Type B pancreatic cell (in vitro differentiated cells): Measurements from ENCODE around the gene CCT6A. TPM values are rescaled to one million over a fixed set of nuclear protein-coding genes. Genes with fewer than 3 reads are reported as not detected.
"Not testable (repeated sequence)": the region's sequence is repeated elsewhere in the genome, so short reads cannot be mapped to it uniquely, and the experiment has no call there.

ENCODE experiments used
- DNase-seq: peaks from one replicate; pipeline ENCODE4 v3.0.0; 2021; ENCODE audit warnings: mixed read lengths; ENCODE audit not compliant: unreplicated experiment; ENCODE audit errors: extremely low spot score
- H3K27ac Mint-ChIP-seq: 2 replicates; pipeline ENCODE4 v1.8.0; 2021; ENCODE audit warnings: mild to moderate bottlenecking, mixed read lengths
- H3K27me3 Mint-ChIP-seq: 2 replicates; pipeline ENCODE4 v1.8.0; 2021; ENCODE audit warnings: mixed read lengths
- H3K36me3 Mint-ChIP-seq: 2 replicates; pipeline ENCODE4 v1.8.0; 2021; ENCODE audit warnings: mixed read lengths
- H3K4me1 Mint-ChIP-seq: one replicate; pipeline ENCODE4 v1.8.0; 2021; ENCODE audit warnings: mixed read lengths; ENCODE audit not compliant: unreplicated experiment
- H3K4me3 Mint-ChIP-seq: 2 replicates; pipeline ENCODE4 v1.8.0; 2021; ENCODE audit warnings: mild to moderate bottlenecking, mixed read lengths
- H3K9me3 Mint-ChIP-seq: 2 replicates; pipeline ENCODE4 v1.8.0; 2021; ENCODE audit warnings: mixed read lengths
- total RNA-seq: library from RNA; stranded (reverse); gene quantifications from 2 replicates; pipeline ENCODE4 v1.2.1, GENCODE V29; 2021; ENCODE audit warnings: low replicate concordance
- TF ChIP-seq, protein P1 (sequence below): fragments of 200-600 bp; sonication (generic); conservative IDR thresholded peaks from 2 replicates; pipeline ENCODE4 v1.5.0; 2021; ENCODE audit warnings: antibody characterized with exemption, mild to moderate bottlenecking

CCT6A gene
- total RNA-seq, 1 donor from 2014 or later: 151 TPM

DNA sequence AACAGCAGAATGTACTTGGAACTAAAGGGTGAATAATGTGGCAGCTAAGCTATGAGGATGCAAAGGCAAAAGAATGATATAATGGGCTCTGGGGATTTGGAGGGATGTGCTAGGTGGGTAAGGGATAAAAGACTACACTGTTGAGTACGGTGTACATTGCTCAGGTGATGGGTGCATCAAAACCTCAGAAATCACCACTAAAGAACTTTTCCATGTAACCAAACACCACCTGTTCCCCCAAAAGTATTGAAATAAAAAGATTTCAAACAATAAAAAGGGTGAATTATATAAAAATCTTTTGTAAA, 56.3 kb downstream of the CCT6A start:
- TF ChIP-seq, protein P1, sequence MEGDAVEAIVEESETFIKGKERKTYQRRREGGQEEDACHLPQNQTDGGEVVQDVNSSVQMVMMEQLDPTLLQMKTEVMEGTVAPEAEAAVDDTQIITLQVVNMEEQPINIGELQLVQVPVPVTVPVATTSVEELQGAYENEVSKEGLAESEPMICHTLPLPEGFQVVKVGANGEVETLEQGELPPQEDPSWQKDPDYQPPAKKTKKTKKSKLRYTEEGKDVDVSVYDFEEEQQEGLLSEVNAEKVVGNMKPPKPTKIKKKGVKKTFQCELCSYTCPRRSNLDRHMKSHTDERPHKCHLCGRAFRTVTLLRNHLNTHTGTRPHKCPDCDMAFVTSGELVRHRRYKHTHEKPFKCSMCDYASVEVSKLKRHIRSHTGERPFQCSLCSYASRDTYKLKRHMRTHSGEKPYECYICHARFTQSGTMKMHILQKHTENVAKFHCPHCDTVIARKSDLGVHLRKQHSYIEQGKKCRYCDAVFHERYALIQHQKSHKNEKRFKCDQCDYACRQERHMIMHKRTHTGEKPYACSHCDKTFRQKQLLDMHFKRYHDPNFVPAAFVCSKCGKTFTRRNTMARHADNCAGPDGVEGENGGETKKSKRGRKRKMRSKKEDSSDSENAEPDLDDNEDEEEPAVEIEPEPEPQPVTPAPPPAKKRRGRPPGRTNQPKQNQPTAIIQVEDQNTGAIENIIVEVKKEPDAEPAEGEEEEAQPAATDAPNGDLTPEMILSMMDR: no peak
- H3K27ac Mint-ChIP-seq: no peak overlapping the region
- H3K4me1 Mint-ChIP-seq: peaks cover 8% of the 10 kb centered on the region
- peaks cover 8% of the 10 kb centered on the region for H3K36me3 Mint-ChIP-seq
- no peak for DNase-seq
- H3K9me3 Mint-ChIP-seq: peaks cover 7% of the 10 kb centered on the region
- no peaks in the 10 kb centered on the region for H3K27me3 Mint-ChIP-seq
- peak overlapping the region; percentile 17 for H3K4me3 Mint-ChIP-seq

DNA sequence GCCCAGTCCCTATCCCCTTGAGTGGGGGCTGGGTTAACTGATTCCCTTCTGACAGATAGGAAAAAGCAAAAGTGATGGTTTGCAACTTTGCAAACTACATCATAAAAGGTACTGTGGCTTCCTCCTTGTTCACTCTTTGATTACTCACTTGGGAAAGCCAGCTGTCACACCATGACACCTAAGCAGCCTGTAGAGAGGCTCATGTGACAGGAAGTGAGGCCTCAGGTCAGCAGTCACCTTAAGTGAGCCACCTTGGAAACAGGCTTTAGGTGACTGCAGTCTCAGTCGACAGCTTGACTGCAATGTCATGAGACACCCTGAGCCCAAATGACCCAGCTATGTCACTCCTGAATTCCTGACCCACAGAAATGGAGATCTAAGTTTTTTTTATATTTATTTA, 59.0 kb downstream of the CCT6A start:
- Mint-ChIP-seq H3K4me3 (no peak overlapping the region), H3K27me3 (no peaks in the 10 kb centered on the region), H3K4me1 (peaks cover 8% of the 10 kb centered on the region), H3K9me3 (peaks cover 7% of the 10 kb centered on the region), H3K27ac (no peak overlapping the region), H3K36me3 (peaks cover 4% of the 10 kb centered on the region)
- TF ChIP-seq, protein P1: no peak
- no peak for DNase-seq

DNA sequence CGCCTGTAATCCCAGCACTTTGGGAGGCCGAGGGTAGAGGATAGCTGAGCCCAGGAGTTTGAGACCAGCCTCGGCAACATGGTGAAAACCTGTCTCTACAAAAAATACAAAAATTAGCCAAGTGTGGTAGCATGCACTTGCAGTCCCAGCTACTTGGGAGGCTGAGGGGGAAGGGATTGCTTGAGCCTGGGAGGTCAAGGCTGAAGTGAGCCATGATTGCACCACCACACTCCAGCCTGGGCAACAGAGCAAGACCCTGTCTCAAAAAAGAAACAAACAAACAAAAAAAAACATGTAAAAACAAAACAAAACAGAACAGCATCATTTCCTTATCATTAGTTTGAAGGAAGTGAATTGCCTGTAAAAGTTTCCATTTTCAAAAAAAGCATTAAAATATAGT, 60.7 kb downstream of the CCT6A start:
- H3K27ac Mint-ChIP-seq, H3K4me3 Mint-ChIP-seq, H3K36me3 Mint-ChIP-seq, H3K4me1 Mint-ChIP-seq, H3K27me3 Mint-ChIP-seq, H3K9me3 Mint-ChIP-seq, DNase-seq: not testable (repeated sequence)

Other genes starting within 250 kb of the CCT6A start
- gene SEPTIN14, start 189.0 kb upstream of the CCT6A start, total RNA-seq: 0.07 TPM in 1 of 2 replicates, not detected in the other
- gene ZNF713, start 164.3 kb upstream of the CCT6A start, total RNA-seq: 4.7 and 6.4 TPM in 2 replicates
- gene MRPS17, start 99.9 kb upstream of the CCT6A start, total RNA-seq: 19.7 and 20.1 TPM in 2 replicates
- gene NIPSNAP2, start 87.2 kb upstream of the CCT6A start, total RNA-seq: 46.5 and 54.9 TPM in 2 replicates
- 20.1 and 28.6 TPM in 2 replicates for gene PSPH, start 321 bp upstream of the CCT6A start, total RNA-seq
- 125 and 127 TPM in 2 replicates for gene SUMF2, start 12.5 kb downstream of the CCT6A start, total RNA-seq
- 1.8 TPM in 1 of 2 replicates, not detected in the other for gene PHKG1, start 41.2 kb downstream of the CCT6A start, total RNA-seq
- gene CHCHD2, start 54.7 kb downstream of the CCT6A start, total RNA-seq: 61.8 and 251 TPM in 2 replicates
- gene NUPR2, start 64.7 kb downstream of the CCT6A start, total RNA-seq: not detected in 2 replicates